DOHH2 (cell line): ENCODE data around the gene FAM50A.

ENCODE experiments used
- CTCF ChIP-seq: fragments of 200-600 bp; sonication (generic); IDR thresholded peaks from one replicate; pipeline ENCODE4 v1.5.1; 2014; ENCODE audit warnings: antibody characterized with exemption, mild to moderate bottlenecking, low read depth, low read length; ENCODE audit not compliant: poor library complexity, severe bottlenecking
- EZH2phosphoT487 ChIP-seq: fragments of 200-600 bp; sonication (generic); IDR thresholded peaks from 2 replicates; pipeline ENCODE4 v1.6.1; 2017; ENCODE audit warnings: borderline replicate concordance, mild to moderate bottlenecking, antibody characterized with exemption, low read length, moderate library complexity, mixed read lengths

- TF ChIP-seq CTCF (no peak), EZH2phosphoT487 (no peak)
These were observed 34.0 kb downstream of the FAM50A start for GRCh38 chrX:154477891-154478477.
